ENCODE results near the gene FBLN7.

- no peak for TF ChIP-seq FOXM1 (IDR thresholded peaks at IDR 0.05; ENCODE audit: borderline replicate concordance, low read depth)
- no peak for TF ChIP-seq YY1 (IDR thresholded peaks at IDR 0.05; ENCODE audit: low read depth)
- no peak for TF ChIP-seq MAX (IDR thresholded peaks at IDR 0.05)
- TF ChIP-seq CEBPB (IDR thresholded peaks at IDR 0.05) = no peak
- no peak for TF ChIP-seq TAF1 (IDR thresholded peaks at IDR 0.05; ENCODE audit: low read depth)
- TF ChIP-seq EP300 (IDR thresholded peaks at IDR 0.05; ENCODE audit: borderline replicate concordance) = no peak
- no peak for TF ChIP-seq RAD21 (IDR thresholded peaks at IDR 0.05; ENCODE audit: low read depth)
- TF ChIP-seq NFIC (IDR thresholded peaks at IDR 0.05) = no peak
- no peak for TF ChIP-seq TEAD4 (IDR thresholded peaks at IDR 0.05)
- TF ChIP-seq, protein P1, sequence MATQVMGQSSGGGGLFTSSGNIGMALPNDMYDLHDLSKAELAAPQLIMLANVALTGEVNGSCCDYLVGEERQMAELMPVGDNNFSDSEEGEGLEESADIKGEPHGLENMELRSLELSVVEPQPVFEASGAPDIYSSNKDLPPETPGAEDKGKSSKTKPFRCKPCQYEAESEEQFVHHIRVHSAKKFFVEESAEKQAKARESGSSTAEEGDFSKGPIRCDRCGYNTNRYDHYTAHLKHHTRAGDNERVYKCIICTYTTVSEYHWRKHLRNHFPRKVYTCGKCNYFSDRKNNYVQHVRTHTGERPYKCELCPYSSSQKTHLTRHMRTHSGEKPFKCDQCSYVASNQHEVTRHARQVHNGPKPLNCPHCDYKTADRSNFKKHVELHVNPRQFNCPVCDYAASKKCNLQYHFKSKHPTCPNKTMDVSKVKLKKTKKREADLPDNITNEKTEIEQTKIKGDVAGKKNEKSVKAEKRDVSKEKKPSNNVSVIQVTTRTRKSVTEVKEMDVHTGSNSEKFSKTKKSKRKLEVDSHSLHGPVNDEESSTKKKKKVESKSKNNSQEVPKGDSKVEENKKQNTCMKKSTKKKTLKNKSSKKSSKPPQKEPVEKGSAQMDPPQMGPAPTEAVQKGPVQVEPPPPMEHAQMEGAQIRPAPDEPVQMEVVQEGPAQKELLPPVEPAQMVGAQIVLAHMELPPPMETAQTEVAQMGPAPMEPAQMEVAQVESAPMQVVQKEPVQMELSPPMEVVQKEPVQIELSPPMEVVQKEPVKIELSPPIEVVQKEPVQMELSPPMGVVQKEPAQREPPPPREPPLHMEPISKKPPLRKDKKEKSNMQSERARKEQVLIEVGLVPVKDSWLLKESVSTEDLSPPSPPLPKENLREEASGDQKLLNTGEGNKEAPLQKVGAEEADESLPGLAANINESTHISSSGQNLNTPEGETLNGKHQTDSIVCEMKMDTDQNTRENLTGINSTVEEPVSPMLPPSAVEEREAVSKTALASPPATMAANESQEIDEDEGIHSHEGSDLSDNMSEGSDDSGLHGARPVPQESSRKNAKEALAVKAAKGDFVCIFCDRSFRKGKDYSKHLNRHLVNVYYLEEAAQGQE (IDR thresholded peaks at IDR 0.05; ENCODE audit: low read depth) = no peak
- no peak for TF ChIP-seq ZBTB7A (IDR thresholded peaks at IDR 0.05; ENCODE audit: low read depth)
These were observed 12.3 kb downstream of the FBLN7 start for GRCh38 chr2:112150447-112150846.

All from Ishikawa (cell line).